ENCODE results near the gene ZNF778. TPM values are rescaled to one million over a fixed set of nuclear protein-coding genes. Genes with fewer than 3 reads are reported as not detected.

ZNF778 gene
- total and polyA plus RNA-seq, 2 of the 13 experiments (the other 11 are each of a cell fraction or from before 2014, with no cell fraction given): 3.8 to 7.2 TPM

DNA sequence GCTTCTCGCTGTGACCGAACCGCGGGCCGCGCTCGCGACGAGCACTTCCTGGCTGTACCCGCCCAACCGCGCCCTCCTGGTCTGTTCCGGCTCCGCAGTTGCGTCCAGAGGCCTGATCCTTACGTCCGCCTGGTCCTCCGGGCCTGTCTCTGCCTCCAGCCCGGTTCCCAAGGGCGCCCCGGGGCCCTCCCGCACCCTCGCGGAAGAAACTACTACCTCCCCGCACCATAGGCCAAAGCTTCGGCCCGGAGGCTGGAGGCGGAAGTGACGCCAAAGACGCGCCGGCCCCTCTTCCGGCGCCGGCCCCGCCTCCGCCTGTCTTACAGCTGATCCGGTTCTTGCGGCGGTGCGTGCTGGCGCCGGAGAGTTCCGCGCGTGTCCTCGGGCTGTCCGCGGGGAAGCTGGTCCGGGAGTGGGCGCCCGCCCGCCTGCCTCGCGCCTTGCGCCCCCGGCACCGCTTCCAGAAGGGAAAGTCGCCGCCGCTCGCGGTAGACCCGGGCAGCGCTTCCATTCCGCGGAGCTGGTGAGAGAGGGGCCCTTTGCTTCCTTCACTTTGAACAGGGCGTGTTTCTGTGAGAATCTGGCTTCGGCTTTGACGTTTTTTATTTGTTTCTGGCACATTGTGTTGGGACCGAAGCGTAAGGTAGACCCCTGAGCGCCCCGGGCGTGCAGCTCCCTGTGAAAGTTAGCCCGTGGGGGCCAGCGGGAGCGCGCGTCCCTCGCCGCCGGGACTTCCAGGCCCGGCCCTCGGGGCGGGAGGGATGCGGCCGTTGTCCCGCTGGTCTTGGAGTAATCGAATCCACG is at the start of gene ZNF778 (continued):
- TF ChIP-seq ZNF646 (CRISPR knock-in tag; IDR thresholded peaks at IDR 0.05) (no peak), ZNF549 (CRISPR knock-in tag; IDR thresholded peaks at IDR 0.05) (peak; percentile 76; the same call in 1 of the 2 replicates), ZSCAN25 (CRISPR knock-in tag; IDR thresholded peaks at IDR 0.05) (peak; percentile 65; the same call in 1 of the 2 replicates), ZNF263 (CRISPR knock-in tag; IDR thresholded peaks at IDR 0.05) (peak; percentile 81), NFIC (IDR thresholded peaks at IDR 0.05; ENCODE audit: low read length) (no peak), ZNF616 (CRISPR knock-in tag; IDR thresholded peaks at IDR 0.05; ENCODE audit: low read depth) (no peak), ZNF572 (CRISPR knock-in tag; IDR thresholded peaks at IDR 0.05) (peak; percentile 98), ZNF766 (CRISPR knock-in tag; IDR thresholded peaks at IDR 0.05; ENCODE audit: borderline replicate concordance) (peak; percentile 87; the same call in 1 of the 2 replicates), ZNF335 (CRISPR knock-in tag; IDR thresholded peaks at IDR 0.05) (peak; percentile 79; the same call in 1 of the 2 replicates), TRIM24 (CRISPR knock-in tag; IDR thresholded peaks at IDR 0.05) (no peak), MEF2D (CRISPR knock-in tag; IDR thresholded peaks at IDR 0.05) (no peak; the same call in 1 of the 2 replicates), CHD4 (IDR thresholded peaks at IDR 0.05; ENCODE audit: borderline replicate concordance, low read length) (no peak), REXO4 (CRISPR knock-in tag; IDR thresholded peaks at IDR 0.05; ENCODE audit: borderline replicate concordance) (0 out of 2 replicates have a peak, but pooled peaks have one; percentile 20), ZNF350 (CRISPR knock-in tag; IDR thresholded peaks at IDR 0.05; ENCODE audit: borderline replicate concordance, low read depth) (peak; percentile 92)
- TF ChIP-seq, protein P1, sequence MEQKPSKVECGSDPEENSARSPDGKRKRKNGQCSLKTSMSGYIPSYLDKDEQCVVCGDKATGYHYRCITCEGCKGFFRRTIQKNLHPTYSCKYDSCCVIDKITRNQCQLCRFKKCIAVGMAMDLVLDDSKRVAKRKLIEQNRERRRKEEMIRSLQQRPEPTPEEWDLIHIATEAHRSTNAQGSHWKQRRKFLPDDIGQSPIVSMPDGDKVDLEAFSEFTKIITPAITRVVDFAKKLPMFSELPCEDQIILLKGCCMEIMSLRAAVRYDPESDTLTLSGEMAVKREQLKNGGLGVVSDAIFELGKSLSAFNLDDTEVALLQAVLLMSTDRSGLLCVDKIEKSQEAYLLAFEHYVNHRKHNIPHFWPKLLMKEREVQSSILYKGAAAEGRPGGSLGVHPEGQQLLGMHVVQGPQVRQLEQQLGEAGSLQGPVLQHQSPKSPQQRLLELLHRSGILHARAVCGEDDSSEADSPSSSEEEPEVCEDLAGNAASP (CRISPR knock-in tag; IDR thresholded peaks at IDR 0.05; ENCODE audit: borderline replicate concordance): peak; percentile 51; the same call in 1 of the 2 replicates
- TF ChIP-seq, protein P2, sequence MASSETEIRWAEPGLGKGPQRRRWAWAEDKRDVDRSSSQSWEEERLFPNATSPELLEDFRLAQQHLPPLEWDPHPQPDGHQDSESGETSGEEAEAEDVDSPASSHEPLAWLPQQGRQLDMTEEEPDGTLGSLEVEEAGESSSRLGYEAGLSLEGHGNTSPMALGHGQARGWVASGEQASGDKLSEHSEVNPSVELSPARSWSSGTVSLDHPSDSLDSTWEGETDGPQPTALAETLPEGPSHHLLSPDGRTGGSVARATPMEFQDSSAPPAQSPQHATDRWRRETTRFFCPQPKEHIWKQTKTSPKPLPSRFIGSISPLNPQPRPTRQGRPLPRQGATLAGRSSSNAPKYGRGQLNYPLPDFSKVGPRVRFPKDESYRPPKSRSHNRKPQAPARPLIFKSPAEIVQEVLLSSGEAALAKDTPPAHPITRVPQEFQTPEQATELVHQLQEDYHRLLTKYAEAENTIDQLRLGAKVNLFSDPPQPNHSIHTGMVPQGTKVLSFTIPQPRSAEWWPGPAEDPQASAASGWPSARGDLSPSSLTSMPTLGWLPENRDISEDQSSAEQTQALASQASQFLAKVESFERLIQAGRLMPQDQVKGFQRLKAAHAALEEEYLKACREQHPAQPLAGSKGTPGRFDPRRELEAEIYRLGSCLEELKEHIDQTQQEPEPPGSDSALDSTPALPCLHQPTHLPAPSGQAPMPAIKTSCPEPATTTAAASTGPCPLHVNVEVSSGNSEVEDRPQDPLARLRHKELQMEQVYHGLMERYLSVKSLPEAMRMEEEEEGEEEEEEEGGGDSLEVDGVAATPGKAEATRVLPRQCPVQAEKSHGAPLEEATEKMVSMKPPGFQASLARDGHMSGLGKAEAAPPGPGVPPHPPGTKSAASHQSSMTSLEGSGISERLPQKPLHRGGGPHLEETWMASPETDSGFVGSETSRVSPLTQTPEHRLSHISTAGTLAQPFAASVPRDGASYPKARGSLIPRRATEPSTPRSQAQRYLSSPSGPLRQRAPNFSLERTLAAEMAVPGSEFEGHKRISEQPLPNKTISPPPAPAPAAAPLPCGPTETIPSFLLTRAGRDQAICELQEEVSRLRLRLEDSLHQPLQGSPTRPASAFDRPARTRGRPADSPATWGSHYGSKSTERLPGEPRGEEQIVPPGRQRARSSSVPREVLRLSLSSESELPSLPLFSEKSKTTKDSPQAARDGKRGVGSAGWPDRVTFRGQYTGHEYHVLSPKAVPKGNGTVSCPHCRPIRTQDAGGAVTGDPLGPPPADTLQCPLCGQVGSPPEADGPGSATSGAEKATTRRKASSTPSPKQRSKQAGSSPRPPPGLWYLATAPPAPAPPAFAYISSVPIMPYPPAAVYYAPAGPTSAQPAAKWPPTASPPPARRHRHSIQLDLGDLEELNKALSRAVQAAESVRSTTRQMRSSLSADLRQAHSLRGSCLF (CRISPR knock-in tag; IDR thresholded peaks at IDR 0.05; ENCODE audit: borderline replicate concordance): peak; percentile 89; the same call in 1 of the 2 replicates

Measured in HepG2 (cell line).